Neutrophil (primary cell): ENCODE data around the gene TAMALIN.

Source experiments
- H3K27ac ChIP-seq: fragments of 200-600 bp; sonication (generic); 2 replicates; pipeline ENCODE4 v1.5.1; 2016; ENCODE audit warnings: mild to moderate bottlenecking, moderate library complexity
- H3K27me3 ChIP-seq: fragments of 200-600 bp; sonication (generic); 2 replicates; pipeline ENCODE4 v1.6.0; 2016; ENCODE audit warnings: mild to moderate bottlenecking
- H3K36me3 ChIP-seq: fragments of 200-600 bp; sonication (generic); 2 replicates; pipeline ENCODE4 v1.5.1; 2017
- H3K4me1 ChIP-seq, 2 experiments: fragments of 200-600 bp in 1 of 2; sonication (generic) in 1 of 2; 1 replicate in 1 of 2; 2 replicates in 1 of 2; pipeline versions ENCODE4 v1.5.1 to v1.6.1; 2013 to 2016; ENCODE audit warnings: low read depth in 1 of 2, low read length in 1 of 2, mild to moderate bottlenecking in 1 of 2, moderate library complexity in 1 of 2; ENCODE audit not compliant: control insufficient read depth in 1 of 2, insufficient read depth in 1 of 2
- H3K4me3 ChIP-seq, 2 experiments: fragments of 200-600 bp in 1 of 2; sonication (generic) in 1 of 2; 1 replicate in 1 of 2; 2 replicates in 1 of 2; pipeline ENCODE4 v1.5.1; 2013 to 2016; ENCODE audit warnings: low read depth in 1 of 2, low read length in 1 of 2, mild to moderate bottlenecking in 1 of 2, moderate library complexity in 1 of 2
- H3K9me3 ChIP-seq: fragments of 200-600 bp; sonication (generic); 2 replicates; pipeline ENCODE4 v1.5.1; 2016
- CTCF ChIP-seq: fragments of 200-600 bp; sonication (generic); IDR thresholded peaks from 2 replicates; pipeline ENCODE4 v1.5.1; 2016; ENCODE audit warnings: antibody characterized with exemption

The TAMALIN gene

GRCh38 chr12:51994959-51995358 is 11.8 kb upstream of the TAMALIN start:
- H3K27ac ChIP-seq = no peak overlapping the region
- no peaks in the 10 kb centered on the region for H3K27me3 ChIP-seq
- no peak for TF ChIP-seq CTCF
- H3K36me3 ChIP-seq = peaks cover 59% of the 10 kb centered on the region
- H3K4me3 ChIP-seq = no peak overlapping the region
- H3K9me3 ChIP-seq = no peaks in the 10 kb centered on the region
- H3K4me1 ChIP-seq = peaks cover 43 to 46% of the 10 kb centered on the region in 2 experiments

- Histone ChIP-seq H3K9me3 (no peaks in the 10 kb centered on the region), H3K4me1 (peaks cover 21 to 25% of the 10 kb centered on the region in 2 experiments), H3K27me3 (no peaks in the 10 kb centered on the region), H3K36me3 (peaks cover 54% of the 10 kb centered on the region), H3K27ac (no peak overlapping the region), H3K4me3 (no peak overlapping the region)
- TF ChIP-seq CTCF = no peak
Measured at GRCh38 chr12:51997136-51997535, 9.6 kb upstream of the TAMALIN start.

GRCh38 chr12:52003016-52003550 is 3.7 kb upstream of the TAMALIN start:
- H3K36me3 ChIP-seq = peaks cover 11% of the 10 kb centered on the region
- H3K9me3 ChIP-seq = no peaks in the 10 kb centered on the region
- peaks cover 48% of the 10 kb centered on the region for H3K27me3 ChIP-seq
- H3K27ac ChIP-seq = no peak overlapping the region
- H3K4me1 ChIP-seq = peaks cover 24 to 30% of the 10 kb centered on the region in 2 experiments
- no peak for TF ChIP-seq CTCF
- no peak overlapping the region for H3K4me3 ChIP-seq

- Histone ChIP-seq H3K27ac (no peak overlapping the region), H3K36me3 (peaks cover 8% of the 10 kb centered on the region), H3K9me3 (no peaks in the 10 kb centered on the region), H3K27me3 (peaks cover 53% of the 10 kb centered on the region), H3K4me1 (peaks cover 24 to 30% of the 10 kb centered on the region in 2 experiments), H3K4me3 (no peak overlapping the region)
- TF ChIP-seq CTCF = no peak
Measured at GRCh38 chr12:52003591-52003990, 3.2 kb upstream of the TAMALIN start.

- H3K27ac ChIP-seq = no peak overlapping the region
- peaks cover 8% of the 10 kb centered on the region for H3K36me3 ChIP-seq
- H3K4me1 ChIP-seq = peaks cover 24 to 30% of the 10 kb centered on the region in 2 experiments
- H3K9me3 ChIP-seq = no peaks in the 10 kb centered on the region
- H3K4me3 ChIP-seq = no peak overlapping the region
- TF ChIP-seq CTCF = no peak
- H3K27me3 ChIP-seq = peaks cover 59% of the 10 kb centered on the region
Measured at GRCh38 chr12:52004042-52004648, 2.6 kb upstream of the TAMALIN start.
